ENCODE results near the gene KRTAP5-8.
"Not testable (repeated sequence)": the region's sequence is repeated elsewhere in the genome, so short reads cannot be mapped to it uniquely, and the experiment has no call there.

The KRTAP5-8 gene

GRCh38 chr11:71537977-71538665 is at the start of gene KRTAP5-8:
TSS of gene KRTAP5-8 (plus strand) at chr11:71538025. CDS start at chr11:71538056, 31 bp downstream.
- DNase-seq (ENCODE audit: low spot score): not testable (repeated sequence)

GRCh38 chr11:71488681-71489270 is 49.0 kb upstream of the KRTAP5-8 start:
- no peak for DNase-seq (ENCODE audit: low spot score)

- no peak for DNase-seq (ENCODE audit: low spot score)
Observed at GRCh38 chr11:71489311-71490043, 48.3 kb upstream of the KRTAP5-8 start.

GRCh38 chr11:71490044-71490730 is 47.6 kb upstream of the KRTAP5-8 start:
- DNase-seq (ENCODE audit: low spot score): no peak

GRCh38 chr11:71490731-71491390 is 47.0 kb upstream of the KRTAP5-8 start:
- DNase-seq (ENCODE audit: low spot score): no peak

GRCh38 chr11:71491531-71491930 is 46.3 kb upstream of the KRTAP5-8 start:
- DNase-seq (ENCODE audit: low spot score): no peak

GRCh38 chr11:71491940-71492339 is 45.9 kb upstream of the KRTAP5-8 start:
- DNase-seq (ENCODE audit: low spot score): no peak

GRCh38 chr11:71495286-71496230 is 42.3 kb upstream of the KRTAP5-8 start:
- DNase-seq (ENCODE audit: low spot score): no peak

GRCh38 chr11:71496421-71496820 is 41.4 kb upstream of the KRTAP5-8 start:
- no peak for DNase-seq (ENCODE audit: low spot score)

- DNase-seq (ENCODE audit: low spot score): no peak
Observed at GRCh38 chr11:71498091-71498490, 39.7 kb upstream of the KRTAP5-8 start.

- DNase-seq (ENCODE audit: low spot score): no peak
Observed at GRCh38 chr11:71499125-71499524, 38.7 kb upstream of the KRTAP5-8 start.

- DNase-seq (ENCODE audit: low spot score): no peak
Observed at GRCh38 chr11:71499546-71499945, 38.3 kb upstream of the KRTAP5-8 start.

- DNase-seq (ENCODE audit: low spot score): no peak
Observed at GRCh38 chr11:71500601-71501021, 37.2 kb upstream of the KRTAP5-8 start.

GRCh38 chr11:71501071-71501985 is 36.5 kb upstream of the KRTAP5-8 start:
- no peak for DNase-seq (ENCODE audit: low spot score)

- no peak for DNase-seq (ENCODE audit: low spot score)
Observed at GRCh38 chr11:71502026-71502425, 35.8 kb upstream of the KRTAP5-8 start.

- DNase-seq (ENCODE audit: low spot score): no peak
Observed at GRCh38 chr11:71502871-71503435, 34.9 kb upstream of the KRTAP5-8 start.

GRCh38 chr11:71504531-71504930 is 33.3 kb upstream of the KRTAP5-8 start:
- no peak for DNase-seq (ENCODE audit: low spot score)

- DNase-seq (ENCODE audit: low spot score): no peak
Observed at GRCh38 chr11:71505001-71505400, 32.8 kb upstream of the KRTAP5-8 start.

- no peak for DNase-seq (ENCODE audit: low spot score)
Observed at GRCh38 chr11:71505781-71506180, 32.0 kb upstream of the KRTAP5-8 start.

Measured in AG08395 (cell line).